G401 (cell line): Measurements from ENCODE around the gene TMEM117. TPM values are rescaled to one million over a fixed set of nuclear protein-coding genes. Genes with fewer than 3 reads are reported as not detected.

Source experiments
- total RNA-seq: library from RNA; depleted of rRNA; stranded (reverse); fragments of >200 nt; shearing (Covaris generic); gene quantifications from 2 replicates; pipeline ENCODE4 v1.2.3, GENCODE V29; 2014; rRNA removed

TMEM117 gene
- total RNA-seq, 1 experiment from 2014 or later, result 6.2 TPM

Other genes with a start within 250 kb of the TMEM117 start
- 15.3 and 40.6 TPM in 2 replicates for gene PUS7L, start 77.3 kb upstream of the TMEM117 start, total RNA-seq
- gene IRAK4, start 77.1 kb upstream of the TMEM117 start, total RNA-seq, result 9.2 and 10.8 TPM in 2 replicates
- 116 and 173 TPM in 2 replicates for gene TWF1, start 29.8 kb upstream of the TMEM117 start, total RNA-seq